ENCODE results near the gene SLC25A2. TPM values are rescaled to one million over a fixed set of nuclear protein-coding genes. Genes with fewer than 3 reads are reported as not detected.

The SLC25A2 gene
- total and polyA plus RNA-seq, 2 experiments from 2014 or later = not detected

DNA sequence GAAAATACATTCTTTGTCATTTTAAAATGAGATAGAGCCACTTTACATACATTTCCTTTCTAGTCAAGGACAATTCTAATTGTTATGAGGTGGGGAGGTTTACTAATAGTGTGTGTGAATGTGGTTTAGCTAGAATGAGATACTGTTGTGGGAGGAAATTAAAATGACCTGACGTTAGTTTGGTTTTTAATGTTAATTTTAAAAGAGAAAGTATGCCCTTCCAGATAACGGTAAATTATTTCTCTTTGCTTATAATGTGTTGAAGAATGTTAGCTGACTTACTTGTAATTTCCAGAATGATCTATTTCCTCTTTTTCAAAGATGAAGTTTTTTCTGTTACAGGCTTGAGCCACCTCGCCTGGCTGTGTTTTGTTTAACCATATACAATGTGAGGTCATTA is 18.4 kb upstream of the SLC25A2 start:
- Mint-ChIP-seq H3K27ac (no peak overlapping the region), H3K4me1 (peaks cover 12% of the 10 kb centered on the region), H3K36me3 (ENCODE audit: low read depth) (peaks cover 43% of the 10 kb centered on the region), H3K9me3 (peaks cover 50% of the 10 kb centered on the region), H3K4me3 (0 out of 3 replicates have a peak overlapping the region, but pooled peaks have one; percentile 32), H3K27me3 (ENCODE audit: insufficient read depth, low read depth, poor library complexity) (peaks cover 14% of the 10 kb centered on the region)
- Histone ChIP-seq H3K36me3 (ENCODE audit: insufficient read depth) (peaks cover 13% of the 10 kb centered on the region), H3K4me3 (no peak overlapping the region), H3F3A (replicated peaks; ENCODE audit: low read depth) (no peaks in the 10 kb centered on the region), H4K20me1 (replicated peaks; ENCODE audit: insufficient read depth) (peaks cover 17% of the 10 kb centered on the region), H3K79me2 (replicated peaks; ENCODE audit: insufficient read depth) (peaks cover 32% of the 10 kb centered on the region), H3K4me1 (ENCODE audit: insufficient read depth) (peaks cover 14% of the 10 kb centered on the region; the same call in 1 of the 2 replicates), H2AFZ (no peak overlapping the region), H3K27me3 (ENCODE audit: insufficient read depth) (no peaks in the 10 kb centered on the region), H3K9me2 (ENCODE audit: insufficient read depth) (0 out of 2 replicates have a peak, but pooled peaks cover 3% of the 10 kb centered on the region), H3K27ac (ENCODE audit: low read depth) (no peak overlapping the region), H3K4me2 (no peak overlapping the region)
- no peak for DNase-seq (ENCODE audit: low spot score)
- no peak for ATAC-seq
- TF ChIP-seq STAT1 (IDR thresholded peaks at IDR 0.05; ENCODE audit: unreplicated experiment) (no peak), ZNF331 (CRISPR knock-in tag; IDR thresholded peaks at IDR 0.05; ENCODE audit: low read depth) (no peak), CREB1 (CRISPR knock-in tag; IDR thresholded peaks at IDR 0.05; ENCODE audit: low read depth) (no peak), ZNF114 (CRISPR knock-in tag; IDR thresholded peaks at IDR 0.05) (no peak), JUNB (IDR thresholded peaks at IDR 0.05; ENCODE audit: unreplicated experiment) (no peak)
- TF ChIP-seq, protein P1, sequence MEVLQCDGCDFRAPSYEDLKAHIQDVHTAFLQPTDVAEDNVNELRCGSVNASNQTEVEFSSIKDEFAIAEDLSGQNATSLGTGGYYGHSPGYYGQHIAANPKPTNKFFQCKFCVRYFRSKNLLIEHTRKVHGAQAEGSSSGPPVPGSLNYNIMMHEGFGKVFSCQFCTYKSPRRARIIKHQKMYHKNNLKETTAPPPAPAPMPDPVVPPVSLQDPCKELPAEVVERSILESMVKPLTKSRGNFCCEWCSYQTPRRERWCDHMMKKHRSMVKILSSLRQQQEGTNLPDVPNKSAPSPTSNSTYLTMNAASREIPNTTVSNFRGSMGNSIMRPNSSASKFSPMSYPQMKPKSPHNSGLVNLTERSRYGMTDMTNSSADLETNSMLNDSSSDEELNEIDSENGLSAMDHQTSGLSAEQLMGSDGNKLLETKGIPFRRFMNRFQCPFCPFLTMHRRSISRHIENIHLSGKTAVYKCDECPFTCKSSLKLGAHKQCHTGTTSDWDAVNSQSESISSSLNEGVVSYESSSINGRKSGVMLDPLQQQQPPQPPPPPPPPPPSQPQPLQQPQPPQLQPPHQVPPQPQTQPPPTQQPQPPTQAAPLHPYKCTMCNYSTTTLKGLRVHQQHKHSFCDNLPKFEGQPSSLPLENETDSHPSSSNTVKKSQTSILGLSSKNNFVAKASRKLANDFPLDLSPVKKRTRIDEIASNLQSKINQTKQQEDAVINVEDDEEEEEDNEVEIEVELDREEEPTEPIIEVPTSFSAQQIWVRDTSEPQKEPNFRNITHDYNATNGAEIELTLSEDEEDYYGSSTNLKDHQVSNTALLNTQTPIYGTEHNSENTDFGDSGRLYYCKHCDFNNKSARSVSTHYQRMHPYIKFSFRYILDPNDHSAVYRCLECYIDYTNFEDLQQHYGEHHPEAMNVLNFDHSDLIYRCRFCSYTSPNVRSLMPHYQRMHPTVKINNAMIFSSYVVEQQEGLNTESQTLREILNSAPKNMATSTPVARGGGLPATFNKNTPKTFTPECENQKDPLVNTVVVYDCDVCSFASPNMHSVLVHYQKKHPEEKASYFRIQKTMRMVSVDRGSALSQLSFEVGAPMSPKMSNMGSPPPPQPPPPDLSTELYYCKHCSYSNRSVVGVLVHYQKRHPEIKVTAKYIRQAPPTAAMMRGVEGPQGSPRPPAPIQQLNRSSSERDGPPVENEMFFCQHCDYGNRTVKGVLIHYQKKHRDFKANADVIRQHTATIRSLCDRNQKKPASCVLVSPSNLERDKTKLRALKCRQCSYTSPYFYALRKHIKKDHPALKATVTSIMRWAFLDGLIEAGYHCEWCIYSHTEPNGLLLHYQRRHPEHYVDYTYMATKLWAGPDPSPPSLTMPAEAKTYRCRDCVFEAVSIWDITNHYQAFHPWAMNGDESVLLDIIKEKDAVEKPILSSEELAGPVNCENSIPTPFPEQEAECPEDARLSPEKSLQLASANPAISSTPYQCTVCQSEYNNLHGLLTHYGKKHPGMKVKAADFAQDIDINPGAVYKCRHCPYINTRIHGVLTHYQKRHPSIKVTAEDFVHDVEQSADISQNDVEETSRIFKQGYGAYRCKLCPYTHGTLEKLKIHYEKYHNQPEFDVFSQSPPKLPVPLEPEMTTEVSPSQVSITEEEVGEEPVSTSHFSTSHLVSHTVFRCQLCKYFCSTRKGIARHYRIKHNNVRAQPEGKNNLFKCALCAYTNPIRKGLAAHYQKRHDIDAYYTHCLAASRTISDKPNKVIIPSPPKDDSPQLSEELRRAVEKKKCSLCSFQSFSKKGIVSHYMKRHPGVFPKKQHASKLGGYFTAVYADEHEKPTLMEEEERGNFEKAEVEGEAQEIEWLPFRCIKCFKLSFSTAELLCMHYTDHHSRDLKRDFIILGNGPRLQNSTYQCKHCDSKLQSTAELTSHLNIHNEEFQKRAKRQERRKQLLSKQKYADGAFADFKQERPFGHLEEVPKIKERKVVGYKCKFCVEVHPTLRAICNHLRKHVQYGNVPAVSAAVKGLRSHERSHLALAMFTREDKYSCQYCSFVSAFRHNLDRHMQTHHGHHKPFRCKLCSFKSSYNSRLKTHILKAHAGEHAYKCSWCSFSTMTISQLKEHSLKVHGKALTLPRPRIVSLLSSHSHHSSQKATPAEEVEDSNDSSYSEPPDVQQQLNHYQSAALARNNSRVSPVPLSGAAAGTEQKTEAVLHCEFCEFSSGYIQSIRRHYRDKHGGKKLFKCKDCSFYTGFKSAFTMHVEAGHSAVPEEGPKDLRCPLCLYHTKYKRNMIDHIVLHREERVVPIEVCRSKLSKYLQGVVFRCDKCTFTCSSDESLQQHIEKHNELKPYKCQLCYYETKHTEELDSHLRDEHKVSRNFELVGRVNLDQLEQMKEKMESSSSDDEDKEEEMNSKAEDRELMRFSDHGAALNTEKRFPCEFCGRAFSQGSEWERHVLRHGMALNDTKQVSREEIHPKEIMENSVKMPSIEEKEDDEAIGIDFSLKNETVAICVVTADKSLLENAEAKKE (CRISPR knock-in tag; IDR thresholded peaks at IDR 0.05) = no peak
- TF ChIP-seq, protein P2, sequence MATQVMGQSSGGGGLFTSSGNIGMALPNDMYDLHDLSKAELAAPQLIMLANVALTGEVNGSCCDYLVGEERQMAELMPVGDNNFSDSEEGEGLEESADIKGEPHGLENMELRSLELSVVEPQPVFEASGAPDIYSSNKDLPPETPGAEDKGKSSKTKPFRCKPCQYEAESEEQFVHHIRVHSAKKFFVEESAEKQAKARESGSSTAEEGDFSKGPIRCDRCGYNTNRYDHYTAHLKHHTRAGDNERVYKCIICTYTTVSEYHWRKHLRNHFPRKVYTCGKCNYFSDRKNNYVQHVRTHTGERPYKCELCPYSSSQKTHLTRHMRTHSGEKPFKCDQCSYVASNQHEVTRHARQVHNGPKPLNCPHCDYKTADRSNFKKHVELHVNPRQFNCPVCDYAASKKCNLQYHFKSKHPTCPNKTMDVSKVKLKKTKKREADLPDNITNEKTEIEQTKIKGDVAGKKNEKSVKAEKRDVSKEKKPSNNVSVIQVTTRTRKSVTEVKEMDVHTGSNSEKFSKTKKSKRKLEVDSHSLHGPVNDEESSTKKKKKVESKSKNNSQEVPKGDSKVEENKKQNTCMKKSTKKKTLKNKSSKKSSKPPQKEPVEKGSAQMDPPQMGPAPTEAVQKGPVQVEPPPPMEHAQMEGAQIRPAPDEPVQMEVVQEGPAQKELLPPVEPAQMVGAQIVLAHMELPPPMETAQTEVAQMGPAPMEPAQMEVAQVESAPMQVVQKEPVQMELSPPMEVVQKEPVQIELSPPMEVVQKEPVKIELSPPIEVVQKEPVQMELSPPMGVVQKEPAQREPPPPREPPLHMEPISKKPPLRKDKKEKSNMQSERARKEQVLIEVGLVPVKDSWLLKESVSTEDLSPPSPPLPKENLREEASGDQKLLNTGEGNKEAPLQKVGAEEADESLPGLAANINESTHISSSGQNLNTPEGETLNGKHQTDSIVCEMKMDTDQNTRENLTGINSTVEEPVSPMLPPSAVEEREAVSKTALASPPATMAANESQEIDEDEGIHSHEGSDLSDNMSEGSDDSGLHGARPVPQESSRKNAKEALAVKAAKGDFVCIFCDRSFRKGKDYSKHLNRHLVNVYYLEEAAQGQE (IDR thresholded peaks at IDR 0.05; ENCODE audit: unreplicated experiment) = no peak
